Islet precursor cell (in vitro differentiated cells): ENCODE measurements around the gene OLFM4.
"Not testable (repeated sequence)": the region's sequence is repeated elsewhere in the genome, so short reads cannot be mapped to it uniquely, and the experiment has no call there.

Experiments
- DNase-seq: peaks from one replicate; pipeline ENCODE4 v3.0.0-alpha.2; 2018

Gene OLFM4, protein sequence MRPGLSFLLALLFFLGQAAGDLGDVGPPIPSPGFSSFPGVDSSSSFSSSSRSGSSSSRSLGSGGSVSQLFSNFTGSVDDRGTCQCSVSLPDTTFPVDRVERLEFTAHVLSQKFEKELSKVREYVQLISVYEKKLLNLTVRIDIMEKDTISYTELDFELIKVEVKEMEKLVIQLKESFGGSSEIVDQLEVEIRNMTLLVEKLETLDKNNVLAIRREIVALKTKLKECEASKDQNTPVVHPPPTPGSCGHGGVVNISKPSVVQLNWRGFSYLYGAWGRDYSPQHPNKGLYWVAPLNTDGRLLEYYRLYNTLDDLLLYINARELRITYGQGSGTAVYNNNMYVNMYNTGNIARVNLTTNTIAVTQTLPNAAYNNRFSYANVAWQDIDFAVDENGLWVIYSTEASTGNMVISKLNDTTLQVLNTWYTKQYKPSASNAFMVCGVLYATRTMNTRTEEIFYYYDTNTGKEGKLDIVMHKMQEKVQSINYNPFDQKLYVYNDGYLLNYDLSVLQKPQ

DNA sequence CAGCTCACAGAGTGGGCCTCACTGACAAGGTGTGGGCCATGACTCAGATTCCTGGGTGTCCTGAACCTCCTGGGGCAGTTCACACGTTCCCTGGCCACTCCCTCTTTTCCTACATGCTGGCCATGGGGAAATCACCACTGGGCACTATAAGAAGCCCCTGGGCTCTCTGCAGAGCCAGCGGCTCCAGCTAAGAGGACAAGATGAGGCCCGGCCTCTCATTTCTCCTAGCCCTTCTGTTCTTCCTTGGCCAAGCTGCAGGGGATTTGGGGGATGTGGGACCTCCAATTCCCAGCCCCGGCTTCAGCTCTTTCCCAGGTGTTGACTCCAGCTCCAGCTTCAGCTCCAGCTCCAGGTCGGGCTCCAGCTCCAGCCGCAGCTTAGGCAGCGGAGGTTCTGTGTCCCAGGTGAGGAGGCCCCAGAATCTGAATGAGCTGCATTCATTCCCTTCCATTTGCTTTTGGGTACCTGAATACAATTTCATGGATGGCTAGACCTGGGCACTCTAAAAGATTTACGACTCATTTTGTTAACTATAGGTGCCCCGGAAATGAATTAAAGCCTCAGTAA, at the start of gene OLFM4:
OLFM4 (plus strand) TSS at position 177 of the 567 bp plus-strand sequence; CDS start at position 201, 24 bp downstream.
- DNase-seq: no peak

DNA sequence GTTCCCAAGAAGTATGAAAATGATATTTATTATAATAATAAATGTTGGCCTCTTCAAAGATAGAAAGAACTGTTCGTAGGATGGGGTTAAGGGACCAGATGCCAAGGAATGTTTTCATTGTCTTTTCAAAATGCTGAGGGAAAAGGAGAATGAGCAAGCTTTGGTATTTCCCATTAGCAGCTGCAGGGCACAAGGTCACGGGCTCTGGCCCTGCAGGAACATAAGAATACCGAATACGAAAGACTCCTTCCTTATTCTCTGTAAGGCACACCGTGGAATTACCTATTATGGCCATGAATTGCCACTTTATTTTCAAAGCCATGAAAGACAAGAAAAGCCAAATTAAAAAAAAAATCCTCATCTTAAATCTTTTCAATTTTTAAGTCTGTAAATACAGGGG, 49.6 kb upstream of the OLFM4 start:
- no peak for DNase-seq

DNA sequence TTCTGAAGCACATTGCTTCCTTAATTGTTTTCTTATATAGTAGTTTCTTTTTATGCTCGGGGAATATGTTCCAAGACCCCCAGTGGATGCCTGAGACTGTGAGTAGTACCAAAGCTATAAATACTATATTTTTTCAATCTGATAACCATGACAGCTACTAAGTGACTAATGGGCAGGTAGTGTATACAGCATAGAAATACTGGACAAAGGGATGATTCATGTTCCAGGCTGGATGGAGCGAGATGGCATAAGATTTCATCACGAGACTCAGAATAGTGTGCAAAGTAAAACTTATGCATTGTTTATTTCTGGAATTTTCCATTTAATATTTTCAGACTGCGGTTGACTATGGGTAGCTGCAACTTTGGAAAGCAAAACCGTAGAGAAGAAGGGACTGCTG, 47.9 kb upstream of the OLFM4 start:
- DNase-seq: no peak

DNA sequence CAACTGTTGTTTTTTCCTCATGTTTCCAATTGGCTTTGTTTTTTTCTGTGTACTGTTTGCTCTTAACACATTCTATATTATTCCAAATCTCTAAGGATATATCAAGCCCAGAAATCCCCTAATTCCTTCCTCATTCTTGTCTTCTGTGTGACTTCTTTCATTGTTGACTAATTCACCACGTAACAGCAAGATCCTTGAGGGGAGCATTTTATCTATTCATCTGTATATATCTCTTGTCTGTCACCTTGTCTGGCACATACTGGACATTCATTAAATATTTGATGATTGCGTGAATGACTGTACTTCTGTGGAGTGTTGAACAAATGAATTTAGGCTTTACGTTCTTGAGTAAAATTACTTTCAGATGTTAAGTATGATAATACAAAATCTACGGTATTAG, 44.8 kb upstream of the OLFM4 start:
- no peak for DNase-seq

DNA sequence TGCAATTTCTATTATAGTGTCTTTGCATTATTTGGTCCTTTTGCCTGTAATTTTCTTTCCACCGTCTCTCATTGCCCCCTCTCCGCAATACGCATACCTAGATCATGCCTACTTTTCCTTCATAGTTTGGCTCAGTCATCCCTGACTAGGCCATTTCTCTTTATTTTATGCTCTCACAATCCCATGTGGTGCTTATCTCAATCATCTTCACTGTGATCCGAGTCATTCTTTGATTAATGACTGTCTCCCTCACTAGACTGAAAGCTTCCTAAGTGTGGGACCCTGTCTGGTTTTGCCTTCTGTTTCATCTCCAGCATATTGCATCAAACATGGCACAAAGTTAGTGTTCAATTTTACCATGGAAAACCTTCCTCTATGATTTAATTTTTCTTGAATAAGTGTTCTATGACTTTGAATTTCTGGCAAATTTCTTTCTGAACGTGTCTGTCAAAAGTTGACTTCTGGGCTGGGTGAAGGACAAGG, 43.7 kb upstream of the OLFM4 start:
- no peak for DNase-seq

DNA sequence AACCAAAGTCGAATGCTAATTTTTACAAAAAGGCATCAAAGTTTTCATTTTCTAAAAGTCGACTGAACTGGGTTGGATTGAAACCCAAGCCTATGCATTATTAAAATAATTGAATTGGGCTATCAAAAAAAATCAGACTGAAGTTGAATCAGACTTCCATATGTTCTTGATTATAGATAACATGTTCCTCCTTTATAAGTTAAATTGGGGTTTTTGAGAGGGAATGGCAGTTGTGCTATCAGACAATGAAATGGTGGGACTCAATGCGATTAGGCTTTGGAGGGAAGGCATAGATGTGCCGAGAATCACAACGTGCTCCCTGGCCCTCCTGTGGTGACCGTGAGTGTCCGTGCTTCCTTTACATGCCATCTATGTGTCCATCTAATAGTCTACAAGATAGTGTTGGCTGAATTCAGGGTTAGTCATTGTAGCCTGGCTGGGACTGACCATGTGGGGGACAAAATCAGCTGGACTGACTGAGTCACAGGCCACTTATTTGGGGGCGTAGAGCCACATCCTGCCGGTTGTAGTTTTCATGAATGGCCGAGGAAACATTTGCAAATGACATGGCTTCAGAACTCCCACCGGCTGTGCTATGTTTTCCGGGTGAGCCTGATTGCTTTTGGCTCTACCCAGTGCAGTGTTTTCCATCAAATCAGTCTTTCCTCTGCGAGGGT, 37.1 kb upstream of the OLFM4 start:
- no peak for DNase-seq

DNA sequence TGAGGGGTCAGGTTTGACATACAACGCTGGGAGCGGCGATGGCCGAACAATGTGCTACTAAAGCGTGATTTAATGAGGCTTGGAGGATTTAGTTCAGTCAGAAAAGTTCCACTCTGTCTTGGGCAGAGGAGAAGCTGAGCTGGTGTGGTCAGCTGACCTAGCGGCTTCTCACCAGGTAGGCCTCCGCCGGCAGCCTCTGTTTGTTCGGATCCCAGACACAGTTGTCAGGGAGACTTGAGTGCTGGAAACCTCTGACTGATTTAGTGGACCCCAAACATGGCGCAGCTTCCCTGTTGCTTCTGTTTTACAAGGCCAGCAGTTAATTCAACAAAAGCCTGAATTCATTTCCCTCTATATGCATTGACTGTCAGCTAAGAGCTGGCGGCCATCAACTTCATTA, 36.5 kb upstream of the OLFM4 start:
- DNase-seq: no peak

DNA sequence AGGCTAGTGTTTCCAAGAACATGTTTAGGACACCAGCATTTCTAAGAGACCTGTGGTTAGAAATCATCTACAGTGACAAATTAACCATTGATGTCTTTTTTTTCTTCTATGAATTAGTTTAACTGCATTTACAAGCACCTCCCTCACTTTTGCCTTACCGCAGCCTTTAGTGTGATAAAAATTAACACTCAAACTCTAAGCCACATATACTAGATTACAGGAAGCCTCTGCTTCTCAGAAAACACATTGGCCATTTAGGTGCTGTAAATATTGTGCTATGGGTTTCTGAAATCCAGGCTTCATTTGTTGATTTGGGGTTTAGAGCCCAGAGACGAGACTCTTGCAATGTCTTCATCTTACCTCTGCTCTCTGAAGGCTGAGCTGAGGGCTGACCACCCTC, 34.6 kb upstream of the OLFM4 start:
- DNase-seq: no peak

DNA sequence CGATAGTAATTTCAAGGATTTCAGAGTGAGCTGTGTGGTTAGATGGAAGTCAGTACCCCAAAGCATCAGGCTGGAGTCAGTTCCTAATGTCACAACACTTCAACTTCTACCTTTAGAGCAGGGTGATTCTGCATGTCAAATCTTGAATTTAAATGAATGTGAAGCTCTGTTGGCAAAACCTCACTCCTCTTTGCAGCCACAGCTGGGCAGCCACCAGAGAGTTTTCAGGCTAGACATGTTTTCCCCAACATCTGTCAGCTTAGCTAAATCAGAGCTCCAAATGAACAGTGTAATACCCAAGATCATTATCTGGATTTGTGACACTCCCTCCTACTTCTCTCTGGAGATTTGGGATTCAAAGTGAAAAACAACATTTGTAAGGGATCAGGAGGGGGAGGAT, 33.7 kb upstream of the OLFM4 start:
- DNase-seq: no peak

DNA sequence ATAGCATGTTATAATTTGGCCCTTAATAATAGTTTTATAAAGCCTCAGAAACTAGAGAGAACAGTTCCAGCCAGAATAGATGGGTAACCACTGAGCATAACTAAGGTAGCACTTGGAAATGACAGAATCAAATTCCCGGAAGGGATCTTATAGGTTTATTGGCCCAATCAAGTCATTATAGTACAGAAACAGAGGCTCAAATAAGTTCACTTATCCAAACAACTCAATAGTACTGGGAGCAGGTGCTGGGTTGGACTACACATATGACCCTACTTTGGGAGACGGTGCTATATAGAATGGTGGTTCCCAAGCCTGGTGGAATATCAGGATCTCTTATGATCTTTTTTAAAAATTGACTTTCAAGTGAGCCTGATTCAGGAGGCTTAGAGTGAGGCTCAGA, 32.7 kb upstream of the OLFM4 start:
- no peak for DNase-seq

DNA sequence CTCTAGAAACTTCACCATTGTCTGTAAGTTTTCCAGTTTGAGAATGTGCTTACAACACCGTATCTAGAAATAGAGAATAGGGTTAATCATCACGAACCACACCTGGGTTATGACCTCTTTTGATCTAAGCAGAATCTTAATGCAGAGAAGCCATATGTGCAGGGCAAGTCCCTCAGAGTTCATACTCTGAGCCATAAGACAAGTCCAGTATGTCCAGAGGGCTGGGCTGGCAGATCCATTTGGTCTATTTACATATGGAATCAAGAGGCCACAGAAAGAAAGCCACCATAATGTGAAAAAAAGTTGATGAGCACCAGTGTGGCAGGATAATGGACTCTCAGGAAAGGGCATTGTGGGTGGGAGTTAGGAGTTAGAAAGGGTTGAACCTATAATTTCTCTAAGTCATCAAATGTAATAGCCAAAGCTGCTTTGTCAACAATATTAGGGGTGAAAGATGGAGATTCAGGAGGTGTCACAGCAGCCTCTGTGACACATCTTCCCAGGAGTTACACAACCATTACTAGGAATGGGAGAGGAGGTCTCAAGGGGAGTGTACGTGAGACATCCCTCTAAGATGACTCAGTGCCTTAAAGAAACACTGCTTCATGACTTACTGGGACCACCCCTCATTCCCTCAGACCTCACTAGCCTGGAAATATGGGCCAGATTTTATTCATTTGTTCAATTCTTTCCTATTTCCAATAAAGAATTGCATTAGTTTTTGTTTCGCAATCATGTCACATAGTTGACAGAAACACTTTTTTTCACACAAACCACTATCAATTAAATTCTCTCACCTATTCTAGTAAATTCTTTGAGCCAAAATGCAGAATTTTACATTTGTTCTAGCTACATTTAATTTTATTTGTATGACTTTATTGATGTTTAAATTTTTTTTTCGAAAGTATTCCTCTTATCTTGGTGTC, 30.4 kb upstream of the OLFM4 start:
- no peak for DNase-seq

DNA sequence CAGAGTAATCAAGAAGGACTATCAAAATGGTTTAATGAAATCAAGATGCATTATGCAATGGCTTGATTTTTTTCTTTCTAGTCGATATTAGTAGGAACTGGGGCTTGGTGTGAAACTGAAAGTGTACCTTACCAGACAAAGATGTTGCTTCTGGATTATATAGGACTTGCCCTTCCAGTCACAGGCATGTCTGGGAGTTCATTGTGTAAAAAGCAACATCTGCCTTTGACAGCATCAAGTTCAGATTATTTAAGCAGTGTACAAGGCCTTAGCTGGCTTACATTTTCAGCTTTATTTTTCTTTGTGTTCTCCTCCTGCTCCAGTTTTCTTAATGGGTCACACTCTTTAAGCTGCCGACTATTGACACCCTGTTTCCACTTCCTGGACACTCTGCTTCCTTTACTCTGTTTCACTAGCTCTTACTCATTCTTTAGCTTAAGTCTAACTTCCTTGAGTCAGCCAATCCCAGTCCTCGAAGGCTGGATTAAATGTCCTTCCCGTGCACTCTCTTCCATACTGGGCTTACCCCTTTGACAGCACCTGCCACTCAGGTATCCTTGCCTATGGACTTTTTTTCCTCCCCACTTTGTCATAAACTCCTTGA, 29.4 kb upstream of the OLFM4 start:
- DNase-seq: no peak

DNA sequence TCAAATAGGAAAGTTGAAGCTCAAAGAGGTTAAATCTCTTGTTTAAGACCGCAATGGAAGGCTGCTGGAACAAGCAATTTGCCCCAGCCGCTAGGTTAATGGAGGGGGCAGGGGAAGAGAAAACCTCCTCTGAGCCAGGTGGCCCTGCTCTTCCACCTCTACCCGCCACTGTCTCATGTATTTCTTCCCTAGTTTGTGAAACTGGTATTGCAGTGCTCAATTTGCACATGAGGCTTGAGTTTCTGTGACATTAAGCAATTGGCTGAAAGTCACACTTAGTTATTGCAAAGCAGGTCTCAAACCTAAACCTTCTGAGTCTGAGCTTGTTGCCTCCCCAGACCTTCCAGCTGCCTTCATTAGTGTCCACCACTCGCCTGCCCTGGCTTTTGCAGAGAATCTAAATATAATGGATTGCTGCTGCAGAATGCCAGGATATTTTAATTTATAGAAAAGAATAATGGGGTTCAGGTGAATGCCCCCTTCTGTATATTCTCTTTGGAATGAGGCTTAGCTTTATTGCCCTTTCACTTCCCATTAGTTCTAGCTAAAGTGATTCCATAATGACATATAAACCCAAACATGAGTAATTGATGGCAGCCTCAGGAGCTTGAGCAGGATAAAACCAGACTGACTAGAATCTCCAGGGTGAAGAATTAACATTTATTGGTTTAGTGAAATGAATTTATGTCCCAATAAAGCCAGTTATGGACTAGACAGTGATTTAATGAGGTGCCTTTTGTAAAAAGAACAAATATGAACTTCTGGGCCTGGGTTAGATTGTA, 27.0 kb upstream of the OLFM4 start:
- no peak for DNase-seq

DNA sequence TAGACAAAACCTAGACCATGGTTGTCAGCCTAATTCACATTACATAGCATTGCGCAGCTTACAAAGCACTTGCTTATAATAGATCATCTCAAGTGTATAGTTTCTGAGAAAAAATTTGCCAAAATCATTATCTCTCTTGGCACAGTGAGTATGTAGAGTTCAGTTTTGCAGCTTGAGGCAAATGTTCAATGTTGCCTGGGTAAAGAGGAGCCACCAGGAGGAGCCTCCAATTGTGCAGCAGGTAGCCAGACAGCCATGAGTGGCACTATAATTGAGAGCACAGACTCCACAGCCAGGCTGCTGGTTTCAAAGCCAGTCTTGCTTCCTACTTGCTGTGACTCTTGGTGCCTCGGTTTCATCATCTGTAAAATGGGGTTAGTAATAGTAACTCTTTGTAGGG, 24.0 kb upstream of the OLFM4 start:
- no peak for DNase-seq

DNA sequence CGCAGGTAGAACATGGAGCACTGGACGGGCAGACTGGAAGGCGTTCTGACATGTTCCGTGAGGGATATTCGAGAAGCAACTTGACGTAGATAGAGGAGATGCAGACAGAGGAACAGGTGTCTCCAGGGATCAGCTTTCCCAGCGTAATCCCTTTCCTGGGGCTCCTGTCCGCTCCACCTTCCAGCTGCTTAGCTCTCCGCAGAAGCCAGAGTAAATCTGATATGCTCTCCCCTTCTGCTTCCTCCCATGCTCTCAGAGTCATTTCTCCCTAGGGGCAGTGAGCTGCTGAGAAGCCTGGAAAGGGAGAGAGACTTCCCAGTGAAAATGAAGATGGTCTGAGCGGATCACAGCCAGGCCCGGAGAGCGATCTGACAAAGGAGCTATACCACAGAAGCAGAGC, 23.0 kb upstream of the OLFM4 start:
- no peak for DNase-seq

DNA sequence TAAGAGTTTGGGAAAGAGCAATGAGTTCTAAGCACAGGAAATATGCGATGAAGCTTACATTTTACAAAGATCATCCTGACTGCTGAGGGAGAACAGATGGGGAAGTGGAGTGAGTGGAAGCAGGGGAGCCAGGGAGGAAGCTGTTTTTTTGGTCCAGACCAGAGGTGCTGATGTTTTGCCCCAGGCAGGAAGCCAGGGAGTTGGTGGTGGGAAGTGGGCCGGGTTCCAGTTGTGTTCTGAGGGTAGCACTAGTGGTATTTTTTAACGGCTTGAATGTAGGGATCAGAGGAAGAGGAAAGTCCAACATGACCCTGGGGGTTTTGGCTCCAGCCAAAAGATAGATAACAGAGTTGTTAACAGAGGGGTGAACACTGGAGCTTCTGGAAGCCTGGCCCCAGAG, 20.7 kb upstream of the OLFM4 start:
- DNase-seq: no peak

DNA sequence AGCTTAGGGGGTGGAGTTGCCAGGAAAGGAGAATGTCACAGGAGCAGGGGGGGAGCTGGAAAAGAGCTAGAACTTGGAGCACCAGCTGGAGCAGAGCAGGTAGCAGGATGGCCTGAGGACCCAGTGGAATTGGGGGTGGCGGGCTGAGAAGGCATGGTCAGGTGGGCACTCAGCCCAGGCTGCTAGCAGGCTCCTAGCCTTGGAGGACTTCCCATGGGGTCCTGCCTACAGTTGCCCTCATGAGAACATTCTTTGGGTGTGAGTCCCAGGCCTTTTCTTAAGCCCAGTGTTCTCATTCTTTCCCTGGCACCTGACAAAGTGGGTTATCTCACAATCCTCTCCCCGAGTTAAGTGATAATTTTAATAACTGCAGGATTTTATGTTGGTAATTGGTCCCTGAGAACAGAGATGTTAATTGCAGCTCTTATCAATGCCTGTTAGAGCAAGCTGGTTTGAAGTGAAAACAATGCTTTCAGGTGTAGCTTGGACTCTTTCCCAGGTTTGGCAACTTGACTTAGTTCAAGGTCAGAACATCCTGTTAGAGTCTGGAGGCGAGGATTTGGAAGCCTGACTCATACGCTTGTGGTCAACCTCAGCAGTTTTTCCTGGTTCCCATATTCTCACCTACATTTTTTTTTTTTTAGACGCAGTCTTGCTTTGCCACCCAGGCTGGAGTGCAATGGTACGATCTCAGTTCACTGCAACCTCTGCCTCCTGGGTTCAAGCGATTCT, 18.1 kb upstream of the OLFM4 start:
- no peak for DNase-seq

DNA sequence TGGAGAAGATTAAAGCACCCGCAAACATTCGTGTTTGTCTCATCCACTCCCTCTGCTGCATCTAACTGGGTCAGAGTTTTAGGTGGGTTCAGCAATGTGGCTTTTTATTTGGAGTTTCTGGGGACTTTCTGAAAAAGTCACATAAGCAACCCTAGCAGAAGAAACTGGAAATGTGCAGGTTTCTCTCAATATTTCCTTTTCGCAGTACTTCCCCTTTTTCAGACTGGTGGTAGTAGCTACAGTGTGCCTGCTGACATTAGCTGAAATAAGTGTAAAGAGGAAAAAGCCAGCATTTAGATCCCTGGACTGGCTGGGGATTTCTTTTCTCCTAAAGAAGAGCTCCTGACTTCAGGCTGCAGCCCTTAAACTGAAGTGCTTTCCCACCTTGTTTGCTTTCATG, 15.9 kb upstream of the OLFM4 start:
- no peak for DNase-seq

DNA sequence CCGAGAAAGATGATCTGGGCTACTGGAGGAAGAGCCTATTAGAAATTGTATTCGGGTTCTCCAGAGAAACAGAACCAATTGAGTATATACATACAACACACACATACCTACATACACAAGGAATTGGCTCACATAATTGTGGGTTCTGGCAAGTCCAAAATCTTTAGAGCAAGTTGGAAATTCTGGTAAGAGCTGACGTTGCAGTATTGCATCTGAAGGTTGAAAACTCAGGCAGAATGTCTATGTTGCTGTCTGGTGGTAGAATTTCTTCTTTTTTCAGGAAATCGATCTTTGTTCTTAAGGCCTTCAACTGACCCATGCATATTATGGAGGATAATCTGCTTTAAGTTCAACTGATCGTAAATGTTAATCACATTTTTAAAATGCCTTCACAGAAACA, 15.5 kb upstream of the OLFM4 start:
- DNase-seq: no peak

DNA sequence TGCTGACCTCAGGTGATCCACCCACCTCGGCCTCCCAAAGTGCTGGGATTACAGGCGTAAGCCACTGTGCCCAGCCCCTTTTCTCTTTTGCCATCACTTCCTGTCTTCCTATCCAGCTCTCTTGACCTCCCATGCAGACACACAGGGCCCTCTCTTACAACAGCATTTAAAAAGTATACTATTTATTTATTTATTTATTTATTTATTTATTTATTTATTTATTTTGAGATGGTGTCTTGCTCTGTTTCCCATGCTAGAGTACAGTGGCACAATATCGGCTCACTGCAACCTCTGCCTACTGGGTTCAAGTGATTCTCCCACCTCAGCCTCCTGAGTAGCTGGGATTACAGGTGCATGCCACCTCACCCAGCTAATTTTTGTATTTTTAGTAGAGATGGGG, 14.6 kb upstream of the OLFM4 start:
- not testable (repeated sequence) for DNase-seq
